Large intestine (tissue), 3 donors: ENCODE results near the gene PGS1. TPM values are rescaled to one million over a fixed set of nuclear protein-coding genes. Genes with fewer than 3 reads are reported as not detected.

ENCODE experiments used
- DNase-seq, 2 donors: peaks; one replicate each; pipeline versions ENCODE4 v3.0.0 to v3.0.0-alpha.2; 2013
- H3K27ac ChIP-seq: one replicate; pipeline ENCODE4 v1.5.1; 2013; ENCODE audit warnings: low read length
- H3K27me3 ChIP-seq: 2 replicates; pipeline ENCODE4 v1.6.1; 2013; ENCODE audit warnings: low read length; ENCODE audit not compliant: control insufficient read depth, insufficient read depth
- H3K36me3 ChIP-seq: 2 replicates; pipeline ENCODE4 v1.6.1; 2013; ENCODE audit warnings: low read length; ENCODE audit not compliant: control insufficient read depth, insufficient read depth
- H3K4me1 ChIP-seq: one replicate; pipeline ENCODE4 v1.6.1; 2013; ENCODE audit warnings: low read length; ENCODE audit not compliant: control insufficient read depth, insufficient read depth
- H3K4me3 ChIP-seq: one replicate; pipeline ENCODE4 v1.5.1; 2013; ENCODE audit warnings: low read length
- H3K9me3 ChIP-seq: one replicate; pipeline ENCODE4 v1.6.1; 2013; ENCODE audit warnings: mild to moderate bottlenecking, low read depth, low read length, moderate library complexity; ENCODE audit not compliant: control insufficient read depth
- WGBS: methylation state at CpG from one replicate; pipeline ENCODE4 v1.1.5; 2013; ENCODE audit warnings: low lambda C conversion rate; ENCODE audit not compliant: insufficient coverage; 5-methylcytosine and 5-hydroxymethylcytosine counted together
- polyA plus RNA-seq: library from polyadenylated mRNA; unstranded; fragments of 120-200 nt; gene quantifications from one replicate; pipeline ENCODE4 v1.2.1, GENCODE V29; 2013

The PGS1 gene
- polyA plus RNA-seq, 1 donor = 40.6 TPM

- Histone ChIP-seq H3K36me3 (peaks cover 44% of the 10 kb centered on the region), H3K9me3 (no peaks in the 10 kb centered on the region), H3K4me3 (no peak overlapping the region), H3K27me3 (no peaks in the 10 kb centered on the region), H3K4me1 (no peaks in the 10 kb centered on the region), H3K27ac (no peak overlapping the region)
- DNase-seq = no peak
- no CpG with 5 or more reads among the region's 20 CpGs for WGBS
These were observed 49.7 kb downstream of the PGS1 start for GRCh38 chr17:78428025-78428575.

- DNase-seq = no peak
- no peak overlapping the region for H3K27ac ChIP-seq
- no peaks in the 10 kb centered on the region for H3K9me3 ChIP-seq
- H3K27me3 ChIP-seq = no peaks in the 10 kb centered on the region
- no CpG with 5 or more reads among the region's 24 CpGs for WGBS
- no peaks in the 10 kb centered on the region for H3K4me1 ChIP-seq
- no peak overlapping the region for H3K4me3 ChIP-seq
- H3K36me3 ChIP-seq = peaks cover 35% of the 10 kb centered on the region
These were observed 50.6 kb downstream of the PGS1 start for GRCh38 chr17:78428836-78429617.

GRCh38 chr17:78429618-78429995, 51.2 kb downstream of the PGS1 start:
- no peak for DNase-seq
- H3K27me3 ChIP-seq = no peaks in the 10 kb centered on the region
- H3K27ac ChIP-seq = no peak overlapping the region
- H3K4me1 ChIP-seq = no peaks in the 10 kb centered on the region
- no CpG with 5 or more reads among the region's 10 CpGs for WGBS
- no peaks in the 10 kb centered on the region for H3K9me3 ChIP-seq
- peaks cover 30% of the 10 kb centered on the region for H3K36me3 ChIP-seq
- H3K4me3 ChIP-seq = no peak overlapping the region

- no CpG with 5 or more reads among the region's 20 CpGs for WGBS
- Histone ChIP-seq H3K27me3 (no peaks in the 10 kb centered on the region), H3K4me3 (no peak overlapping the region), H3K9me3 (no peaks in the 10 kb centered on the region), H3K4me1 (no peaks in the 10 kb centered on the region), H3K27ac (no peak overlapping the region), H3K36me3 (peaks cover 21% of the 10 kb centered on the region)
- no peak for DNase-seq
These were observed 52.6 kb downstream of the PGS1 start for GRCh38 chr17:78430892-78431691.

- Histone ChIP-seq H3K4me3 (no peak overlapping the region), H3K27ac (no peak overlapping the region), H3K36me3 (peaks cover 16% of the 10 kb centered on the region), H3K4me1 (no peaks in the 10 kb centered on the region), H3K9me3 (no peaks in the 10 kb centered on the region), H3K27me3 (no peaks in the 10 kb centered on the region)
- DNase-seq = no peak
- no CpG with 5 or more reads among the region's 11 CpGs for WGBS
These were observed 53.2 kb downstream of the PGS1 start for GRCh38 chr17:78431692-78431958.

GRCh38 chr17:78432226-78433012, 54.0 kb downstream of the PGS1 start:
- H3K4me3 ChIP-seq = no peak overlapping the region
- H3K27me3 ChIP-seq = peaks cover 5% of the 10 kb centered on the region
- no peaks in the 10 kb centered on the region for H3K4me1 ChIP-seq
- no peak overlapping the region for H3K27ac ChIP-seq
- no peak for DNase-seq
- 100% methylated on average over 1 of the region's 21 CpGs for WGBS
- no peaks in the 10 kb centered on the region for H3K9me3 ChIP-seq
- H3K36me3 ChIP-seq = peaks cover 9% of the 10 kb centered on the region

GRCh38 chr17:78433013-78433727, 54.7 kb downstream of the PGS1 start:
- Histone ChIP-seq H3K27me3 (peaks cover 5% of the 10 kb centered on the region), H3K4me1 (no peaks in the 10 kb centered on the region), H3K36me3 (peaks cover 8% of the 10 kb centered on the region), H3K4me3 (no peak overlapping the region), H3K9me3 (no peaks in the 10 kb centered on the region), H3K27ac (no peak overlapping the region)
- WGBS = 93% methylated on average over 3 of the region's 20 CpGs
- DNase-seq = no peak

GRCh38 chr17:78433780-78434335, 55.4 kb downstream of the PGS1 start:
- Histone ChIP-seq H3K9me3 (no peaks in the 10 kb centered on the region), H3K27me3 (peaks cover 5% of the 10 kb centered on the region)
- WGBS = no CpG with 5 or more reads among the region's 13 CpGs

GRCh38 chr17:78434455-78435329, 56.2 kb downstream of the PGS1 start:
- WGBS = 83% methylated on average over 1 of the region's 18 CpGs
- no peak overlapping the region for H3K4me3 ChIP-seq
- no peaks in the 10 kb centered on the region for H3K4me1 ChIP-seq
- DNase-seq = no peak
- H3K27me3 ChIP-seq = peaks cover 5% of the 10 kb centered on the region
- no peak overlapping the region for H3K27ac ChIP-seq
- no peaks in the 10 kb centered on the region for H3K36me3 ChIP-seq
- no peaks in the 10 kb centered on the region for H3K9me3 ChIP-seq

More at GRCh38 chr17:78433780-78434335, 55.4 kb downstream of the PGS1 start:
- no peak for DNase-seq
- Histone ChIP-seq H3K4me3 (no peak overlapping the region), H3K36me3 (peaks cover 6% of the 10 kb centered on the region), H3K4me1 (no peaks in the 10 kb centered on the region), H3K27ac (no peak overlapping the region)
